Esophagus muscularis mucosa (tissue), 4 donors: ENCODE measurements around the gene PUDP. TPM values are rescaled to one million over a fixed set of nuclear protein-coding genes. Genes with fewer than 3 reads are reported as not detected.
A peak's percentile ranks its signal among the peaks of the same experiment; 100 is the strongest.

Experiments used
- DNase-seq: peaks from one replicate; pipeline ENCODE4 v3.0.0-alpha.2; 2017; ENCODE audit errors: extremely low spot score
- H3K27ac ChIP-seq, 4 donors: fragments of 200-600 bp; sonication (generic); replicated peaks in 1 of 4; 1 replicate in 3 of 4; 2 replicates in 1 of 4; pipeline ENCODE4 v1.5.1; 2016 to 2019; ENCODE audit warnings: mild to moderate bottlenecking in 1 of 4
- H3K27me3 ChIP-seq, 4 donors: fragments of 200-600 bp; sonication (generic); one replicate each; pipeline versions ENCODE4 v1.5.1 to v1.6.0; 2016 to 2019
- H3K36me3 ChIP-seq, 4 donors: fragments of 200-600 bp; sonication (generic); one replicate each; pipeline ENCODE4 v1.5.1; 2016 to 2019
- H3K4me1 ChIP-seq, 4 donors: fragments of 200-600 bp; sonication (generic); one replicate each; pipeline ENCODE4 v1.5.1; 2016 to 2019
- H3K4me3 ChIP-seq, 4 donors: fragments of 200-600 bp; sonication (generic); 1 replicate in 2 of 4; 2 replicates in 2 of 4; pipeline ENCODE4 v1.5.1; 2016 to 2019; ENCODE audit warnings: mild to moderate bottlenecking in 4 of 4, moderate library complexity in 1 of 4
- H3K9me3 ChIP-seq, 4 donors: fragments of 200-600 bp; sonication (generic); 1 replicate in 3 of 4; 2 replicates in 1 of 4; pipeline ENCODE4 v1.5.1; 2016 to 2019
- EP300 ChIP-seq: sonication (generic); formaldehyde crosslinking; IDR thresholded peaks from one replicate; pipeline ENCODE4 v1.6.1; 2017; ENCODE audit warnings: antibody characterized with exemption
- POLR2A ChIP-seq: fragments of 450-650 bp; IDR thresholded peaks from one replicate; pipeline ENCODE4 v1.6.1; 2017; ENCODE audit warnings: antibody characterized with exemption, moderate library complexity, mild to moderate bottlenecking, low read depth
- POLR2AphosphoS5 ChIP-seq, 2 donors: sonication (generic); formaldehyde crosslinking; IDR thresholded peaks; one replicate each; pipeline ENCODE4 v1.6.1; 2017; ENCODE audit warnings: antibody characterized with exemption in 2 of 2
- WGBS: methylation state at CpG from one replicate; pipeline ENCODE4 v1.1.5; 2018; 5-methylcytosine and 5-hydroxymethylcytosine counted together
- intact Hi-C: fragments of 100-400 bp; cut with DNase I; formaldehyde crosslinking; loops from one replicate; pipeline ENCODE4 v1.15.1; 2023
- total RNA-seq, 4 donors: library from RNA; depleted of rRNA; stranded (reverse); fragments of >200 nt; gene quantifications; one replicate each; pipeline versions ENCODE4 v1.1.0 to v1.2.1, GENCODE V29; 2016
- TF ChIP-seq, protein P1 (sequence below), 3 experiments: fragments of 200-600 bp in 2 of 3; fragments of 450-650 bp in 1 of 3; sonication (generic) in 2 of 3; IDR thresholded peaks; one replicate each; pipeline ENCODE4 v1.5.1; 2017 to 2019; ENCODE audit warnings: antibody characterized with exemption in 3 of 3, mild to moderate bottlenecking in 2 of 3, moderate library complexity in 1 of 3

Gene PUDP
- total RNA-seq, 4 donors from 2014 or later = 5.6 to 14.2 (median 9.1) TPM

DNA sequence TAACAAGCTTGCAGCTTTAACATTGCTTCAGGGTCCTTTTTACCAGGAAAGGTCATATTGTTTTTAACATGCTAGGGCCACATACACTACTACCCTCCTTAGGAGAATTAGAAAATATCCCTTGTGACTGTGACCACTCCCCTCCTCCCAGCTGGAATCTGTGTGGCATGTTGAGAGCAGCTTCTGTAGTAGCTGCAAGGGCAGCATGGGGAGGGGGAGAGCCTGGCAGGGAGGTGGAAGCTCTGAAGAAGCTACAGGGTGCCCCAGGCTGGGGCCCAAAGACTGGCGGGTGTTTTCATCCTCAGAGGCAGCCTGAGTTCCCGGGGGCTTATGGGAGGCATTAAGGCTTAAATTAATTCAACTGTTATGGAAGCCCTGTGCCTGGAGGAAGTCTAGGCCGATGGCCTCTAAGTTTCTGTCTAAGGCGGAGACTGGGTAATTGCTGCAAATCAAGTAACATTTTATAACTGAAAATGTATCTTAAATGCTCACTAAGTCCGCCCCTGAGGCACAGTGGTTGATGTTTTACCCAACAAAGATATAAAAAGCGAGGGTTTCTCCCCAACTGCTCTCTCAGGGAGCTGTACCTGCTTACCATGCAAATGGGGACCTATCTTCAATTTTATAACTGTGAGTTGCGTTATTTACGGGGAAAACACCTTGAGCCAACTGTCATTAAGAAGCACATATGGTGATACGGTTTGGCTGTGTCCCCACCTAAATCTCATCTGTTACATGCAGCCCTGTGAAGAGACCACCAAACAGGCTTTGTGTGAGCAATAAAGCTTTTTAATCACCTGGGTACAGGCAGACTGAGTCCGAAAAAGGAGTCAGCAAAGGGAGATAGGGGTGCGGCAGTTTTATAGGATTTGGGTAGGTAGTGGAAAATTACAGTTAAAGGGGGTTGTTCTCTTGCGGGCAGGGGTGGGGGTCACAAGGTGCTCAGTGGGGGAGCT, 37.8 kb downstream of the PUDP start:
- Histone ChIP-seq H3K27ac (no peak overlapping the region), H3K36me3 (peaks cover 0 to 5% (median 0%) of the 10 kb centered on the region in 4 donors), H3K9me3 (no peaks in the 10 kb centered on the region), H3K4me3 (no peak overlapping the region), H3K27me3 (no peaks in the 10 kb centered on the region), H3K4me1 (peaks cover 0 to 19% (median 6%) of the 10 kb centered on the region in 4 donors)
- TF ChIP-seq EP300 = no peak
- TF ChIP-seq POLR2AphosphoS5 (IDR thresholded peaks at IDR 0.05) = no peak
- intact Hi-C loops = no loop called here
- 94% methylated on average over 12 of the region's 12 CpGs for WGBS
- DNase-seq = no peak

DNA sequence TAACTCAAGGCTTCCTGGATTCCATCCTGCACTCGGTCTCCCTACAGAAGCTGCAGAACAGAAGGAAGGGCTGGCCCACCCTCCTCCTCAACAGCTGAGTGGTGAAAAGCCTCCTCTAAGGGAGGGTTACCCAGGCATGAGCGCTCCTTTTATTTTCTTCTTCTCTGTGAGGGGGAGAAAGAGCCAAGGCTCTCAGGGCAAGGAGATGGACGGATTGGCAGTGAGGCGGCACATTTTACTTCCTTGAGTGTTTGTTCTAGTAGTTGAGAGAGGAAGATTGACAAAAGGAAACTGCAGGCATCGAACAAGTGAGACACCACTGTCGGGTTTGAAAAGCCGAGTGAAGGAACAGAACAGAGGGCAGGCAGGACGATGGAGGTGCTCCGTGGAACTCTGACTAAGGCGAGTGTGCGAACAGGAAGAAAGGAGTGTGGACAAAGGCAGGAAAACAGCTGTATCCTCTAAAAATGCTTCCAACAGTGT, 38.9 kb downstream of the PUDP start:
- Histone ChIP-seq H3K27me3 (no peaks in the 10 kb centered on the region), H3K4me1 (peaks cover 0 to 16% (median 6%) of the 10 kb centered on the region in 4 donors), H3K9me3 (no peaks in the 10 kb centered on the region), H3K27ac (no peak overlapping the region), H3K4me3 (peak overlapping the region in 3 of 4 donors; percentile 9 to 22 (median 11)), H3K36me3 (peaks cover 0 to 13% (median 2%) of the 10 kb centered on the region in 4 donors)
- TF ChIP-seq POLR2A (no peak), EP300 (no peak), POLR2AphosphoS5 (IDR thresholded peaks at IDR 0.05) (no peak)
- TF ChIP-seq, protein P1, sequence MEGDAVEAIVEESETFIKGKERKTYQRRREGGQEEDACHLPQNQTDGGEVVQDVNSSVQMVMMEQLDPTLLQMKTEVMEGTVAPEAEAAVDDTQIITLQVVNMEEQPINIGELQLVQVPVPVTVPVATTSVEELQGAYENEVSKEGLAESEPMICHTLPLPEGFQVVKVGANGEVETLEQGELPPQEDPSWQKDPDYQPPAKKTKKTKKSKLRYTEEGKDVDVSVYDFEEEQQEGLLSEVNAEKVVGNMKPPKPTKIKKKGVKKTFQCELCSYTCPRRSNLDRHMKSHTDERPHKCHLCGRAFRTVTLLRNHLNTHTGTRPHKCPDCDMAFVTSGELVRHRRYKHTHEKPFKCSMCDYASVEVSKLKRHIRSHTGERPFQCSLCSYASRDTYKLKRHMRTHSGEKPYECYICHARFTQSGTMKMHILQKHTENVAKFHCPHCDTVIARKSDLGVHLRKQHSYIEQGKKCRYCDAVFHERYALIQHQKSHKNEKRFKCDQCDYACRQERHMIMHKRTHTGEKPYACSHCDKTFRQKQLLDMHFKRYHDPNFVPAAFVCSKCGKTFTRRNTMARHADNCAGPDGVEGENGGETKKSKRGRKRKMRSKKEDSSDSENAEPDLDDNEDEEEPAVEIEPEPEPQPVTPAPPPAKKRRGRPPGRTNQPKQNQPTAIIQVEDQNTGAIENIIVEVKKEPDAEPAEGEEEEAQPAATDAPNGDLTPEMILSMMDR (IDR thresholded peaks at IDR 0.05) = no peak
- WGBS = 52% methylated on average over 10 of the region's 11 CpGs
- intact Hi-C loops = no loop called here
- DNase-seq = no peak

- TF ChIP-seq POLR2AphosphoS5 (IDR thresholded peaks at IDR 0.05) (no peak), POLR2A (no peak), EP300 (no peak)
- TF ChIP-seq, protein P1 (IDR thresholded peaks at IDR 0.05) = no peak
- Histone ChIP-seq H3K36me3 (peaks cover 0 to 13% (median 2%) of the 10 kb centered on the region in 4 donors), H3K9me3 (no peaks in the 10 kb centered on the region), H3K27ac (no peak overlapping the region), H3K4me3 (no peak overlapping the region), H3K27me3 (no peaks in the 10 kb centered on the region), H3K4me1 (peaks cover 0 to 16% (median 6%) of the 10 kb centered on the region in 4 donors)
- intact Hi-C loops = no loop called here
- 100% methylated on average over 5 of the region's 5 CpGs for WGBS
- no peak for DNase-seq
These were observed 39.9 kb downstream of the PUDP start for GRCh38 chrX:7108030-7108429.

- intact Hi-C loops = no loop called here
These were observed 41.3 kb downstream of the PUDP start for GRCh38 chrX:7106649-7107048.

More at GRCh38 chrX:7106649-7107048, 41.3 kb downstream of the PUDP start:
- Histone ChIP-seq H3K27me3 (no peaks in the 10 kb centered on the region), H3K9me3 (no peaks in the 10 kb centered on the region), H3K36me3 (peaks cover 0 to 13% (median 2%) of the 10 kb centered on the region in 4 donors), H3K27ac (no peak overlapping the region), H3K4me3 (no peak overlapping the region), H3K4me1 (peaks cover 0 to 16% (median 6%) of the 10 kb centered on the region in 4 donors)
- DNase-seq = no peak
- TF ChIP-seq EP300 (no peak), POLR2AphosphoS5 (IDR thresholded peaks at IDR 0.05) (no peak), POLR2A (no peak)
- TF ChIP-seq, protein P1 (IDR thresholded peaks at IDR 0.05) = no peak
- WGBS = 96% methylated on average over 2 of the region's 2 CpGs
